Stimulated activated CD4-positive, alpha-beta T cell treated with anti-CD3 and anti-CD28 coated beads, Interleukin-1b, Interleukin-23, amount 100 ng/mL, for 48 hours (primary cell): ENCODE data around the gene EYS.

Experiments used
- DNase-seq: peaks from one replicate; pipeline ENCODE4 v3.0.0-alpha.2; 2020

EYS gene

DNA sequence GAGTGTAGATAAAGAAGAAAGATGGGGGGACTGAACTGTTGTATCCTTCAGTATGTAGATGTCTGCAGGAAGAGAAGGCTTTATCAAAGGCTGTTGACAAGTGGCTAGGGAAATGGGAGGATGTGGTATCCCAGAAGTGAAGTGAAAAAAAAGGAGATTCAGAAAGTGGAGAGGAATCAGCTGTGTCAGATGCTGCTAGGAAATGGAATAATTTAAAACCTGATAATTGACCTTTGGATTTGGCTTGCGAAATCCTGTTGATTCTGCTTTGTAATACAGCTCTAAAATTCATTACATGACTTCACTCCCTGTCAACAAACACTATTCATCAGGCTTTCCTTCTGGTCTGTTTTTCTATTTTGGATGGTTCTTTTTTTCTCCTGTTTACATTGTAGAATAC lies 2029.7 kb downstream of the EYS start:
- no peak for DNase-seq

DNA sequence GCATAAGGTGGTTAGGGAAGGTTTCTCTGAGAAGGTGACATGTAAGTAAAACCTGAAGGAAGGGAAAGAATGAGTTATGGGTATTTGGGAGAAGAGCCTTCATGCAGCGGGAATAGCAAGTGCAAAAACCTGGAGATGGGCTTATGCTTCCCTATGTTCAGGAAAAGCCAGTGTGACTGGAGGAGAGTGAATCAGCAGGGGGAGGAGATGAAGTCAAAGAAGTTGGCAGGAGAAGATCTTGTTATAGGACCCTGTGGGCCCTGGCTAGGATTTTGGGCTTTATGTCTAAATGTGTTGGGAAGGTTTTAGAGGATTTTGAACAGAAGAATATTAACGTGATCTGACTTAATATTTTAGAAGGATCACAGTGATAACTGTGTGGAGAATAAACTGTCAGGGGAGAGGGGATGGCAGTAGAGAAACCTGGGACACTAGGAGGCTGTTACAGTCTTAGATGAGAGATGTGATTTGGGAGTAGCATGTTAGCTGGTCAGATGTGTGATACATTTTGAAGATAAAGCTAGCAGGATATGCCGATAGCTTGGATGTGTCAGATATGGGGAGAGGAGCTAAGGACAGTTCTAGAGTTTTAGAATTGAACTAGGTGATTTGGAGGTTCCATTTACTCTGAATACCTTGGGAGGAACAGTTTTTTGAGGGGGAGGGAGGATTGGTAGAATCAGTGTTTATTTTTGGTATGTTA lies 2030.5 kb downstream of the EYS start:
- no peak for DNase-seq

DNA sequence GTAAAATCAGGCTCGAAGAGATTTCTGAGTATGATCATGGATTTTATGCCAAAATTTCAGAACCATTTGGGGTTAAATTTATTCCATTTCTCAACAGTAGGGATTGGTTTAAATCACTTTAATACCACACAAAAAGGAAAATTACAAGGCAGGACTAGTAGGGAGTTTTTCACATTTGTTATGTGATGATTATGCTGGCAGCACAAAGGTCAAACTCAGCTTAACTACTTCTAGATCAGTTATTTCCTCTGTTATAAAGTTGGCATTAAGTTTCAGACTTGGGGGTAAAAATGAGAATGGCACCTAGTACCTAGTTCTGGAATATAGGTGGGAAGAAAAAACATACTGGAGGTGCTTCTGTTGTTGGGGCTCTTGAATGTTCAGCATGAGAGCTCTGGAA lies 2031.9 kb downstream of the EYS start:
- no peak for DNase-seq

GRCh38 chr6:63674635-63675034 lies 2032.4 kb downstream of the EYS start:
- no peak for DNase-seq

GRCh38 chr6:63673692-63674091 lies 2033.3 kb downstream of the EYS start:
- no peak for DNase-seq

DNA sequence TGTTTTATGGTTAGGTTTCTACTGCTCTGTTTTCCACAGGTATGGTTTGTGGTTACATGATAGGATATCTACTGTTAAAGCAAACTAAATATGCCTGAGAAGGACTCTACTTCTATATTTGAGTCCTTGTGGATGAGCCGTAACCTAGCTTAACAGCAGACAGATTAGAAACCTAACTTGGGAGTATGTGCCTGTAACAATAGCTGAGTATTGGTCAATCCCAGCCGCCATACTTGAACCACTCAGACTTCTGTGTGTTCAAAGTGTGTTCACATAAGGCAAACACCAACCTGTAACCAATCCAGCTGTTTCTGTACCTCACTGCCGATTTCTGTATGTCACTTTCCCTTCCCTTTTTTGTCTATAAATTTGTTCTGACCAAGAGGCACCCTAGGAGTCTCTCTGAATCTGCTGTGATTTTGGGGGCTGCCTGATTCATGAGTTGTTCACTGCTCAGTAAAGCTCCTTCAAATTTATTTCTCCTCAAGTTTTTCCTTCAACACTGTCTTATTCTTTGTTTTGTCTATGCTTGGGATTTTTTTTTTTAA lies 2034.4 kb downstream of the EYS start:
- DNase-seq = no peak

DNA sequence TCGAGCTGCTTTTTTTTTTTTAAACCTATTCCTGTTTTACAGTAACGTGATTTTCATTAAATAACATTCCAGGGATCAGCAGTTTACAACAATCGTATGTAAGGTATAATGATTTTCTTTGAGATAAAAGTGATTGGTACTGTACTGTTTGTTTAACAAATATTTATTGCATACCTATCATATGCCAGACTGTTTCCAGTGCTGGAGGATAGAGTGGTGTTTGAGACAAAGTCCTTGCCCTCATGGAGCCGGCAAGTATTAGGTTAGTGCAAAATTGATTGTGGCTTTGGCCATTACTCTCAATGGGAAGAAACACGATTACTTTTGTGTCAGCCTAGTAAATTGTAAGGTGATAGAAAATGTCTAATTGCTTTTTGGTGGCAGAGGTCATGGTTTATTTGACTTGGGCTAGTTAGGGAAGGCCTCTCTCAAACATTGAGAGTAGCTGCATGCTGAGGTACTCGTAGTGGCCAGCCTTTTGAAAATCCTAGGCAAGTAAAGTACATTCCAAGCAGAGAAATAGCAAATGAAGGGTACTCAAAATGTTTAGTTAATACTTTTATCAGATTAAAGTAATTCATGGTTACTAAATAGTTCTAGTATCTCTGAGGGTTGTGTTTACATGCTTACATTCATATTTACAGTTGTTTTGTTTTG lies 2035.8 kb downstream of the EYS start:
- DNase-seq = no peak
